ENCODE measurements around the gene CDKN2AIPNL.
"Not testable (repeated sequence)": the region's sequence is repeated elsewhere in the genome, so short reads cannot be mapped to it uniquely, and the experiment has no call there.

Gene CDKN2AIPNL

DNA sequence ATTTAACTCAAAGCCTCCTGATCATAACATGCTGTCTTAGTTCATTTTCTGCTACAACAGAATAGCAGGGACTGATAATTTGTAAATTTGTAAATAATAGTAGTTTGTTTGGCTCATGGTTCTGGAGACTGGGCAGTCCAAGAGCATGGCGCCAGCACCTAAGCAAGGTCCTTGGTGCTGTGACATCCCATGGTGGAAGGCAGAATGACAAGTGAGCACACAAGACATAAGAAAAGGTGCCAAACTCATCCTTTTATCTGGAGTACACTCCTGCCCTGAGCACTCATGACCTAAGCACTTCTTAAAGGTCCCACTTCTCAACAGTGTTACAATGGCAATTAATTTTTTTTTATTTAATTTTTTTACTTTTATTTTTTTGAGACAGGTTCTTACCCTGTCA lies 24.2 kb downstream of the CDKN2AIPNL start:
- ATAC-seq (ENCODE audit: insufficient read depth, low read depth) (no peak), DNase-seq (no peak)
- peaks cover 13% of the 10 kb centered on the region; the same call in 1 of the 2 replicates for H3K79me2 ChIP-seq (ENCODE audit: insufficient read depth, low read length)
- H3K27ac ChIP-seq (ENCODE audit: low read length), result no peak overlapping the region
- no peak overlapping the region for H3K4me2 ChIP-seq (ENCODE audit: insufficient read depth, low read length)
- H4K20me1 ChIP-seq (ENCODE audit: insufficient read depth, low read length), result peaks cover 3% of the 10 kb centered on the region; the same call in 1 of the 2 replicates
- no peak overlapping the region for H3K4me3 ChIP-seq (ENCODE audit: low read depth in 1 of 2, low read length in 2 of 2)
- H2AFZ ChIP-seq (ENCODE audit: low read depth, low read length), result no peak overlapping the region
- H3K9ac ChIP-seq (ENCODE audit: low read depth, low read length), result no peak overlapping the region
- no peaks in the 10 kb centered on the region for H3K27me3 ChIP-seq (ENCODE audit: insufficient read depth, low read length, poor library complexity)
- H3K9me3 ChIP-seq (ENCODE audit: insufficient read depth, low read length, severe bottlenecking), result no peaks in the 10 kb centered on the region
- no peak for TF ChIP-seq EZH2 (IDR thresholded peaks at IDR 0.05; ENCODE audit: borderline replicate concordance, low read depth, low read length, severe bottlenecking)
- TF ChIP-seq, protein P1, sequence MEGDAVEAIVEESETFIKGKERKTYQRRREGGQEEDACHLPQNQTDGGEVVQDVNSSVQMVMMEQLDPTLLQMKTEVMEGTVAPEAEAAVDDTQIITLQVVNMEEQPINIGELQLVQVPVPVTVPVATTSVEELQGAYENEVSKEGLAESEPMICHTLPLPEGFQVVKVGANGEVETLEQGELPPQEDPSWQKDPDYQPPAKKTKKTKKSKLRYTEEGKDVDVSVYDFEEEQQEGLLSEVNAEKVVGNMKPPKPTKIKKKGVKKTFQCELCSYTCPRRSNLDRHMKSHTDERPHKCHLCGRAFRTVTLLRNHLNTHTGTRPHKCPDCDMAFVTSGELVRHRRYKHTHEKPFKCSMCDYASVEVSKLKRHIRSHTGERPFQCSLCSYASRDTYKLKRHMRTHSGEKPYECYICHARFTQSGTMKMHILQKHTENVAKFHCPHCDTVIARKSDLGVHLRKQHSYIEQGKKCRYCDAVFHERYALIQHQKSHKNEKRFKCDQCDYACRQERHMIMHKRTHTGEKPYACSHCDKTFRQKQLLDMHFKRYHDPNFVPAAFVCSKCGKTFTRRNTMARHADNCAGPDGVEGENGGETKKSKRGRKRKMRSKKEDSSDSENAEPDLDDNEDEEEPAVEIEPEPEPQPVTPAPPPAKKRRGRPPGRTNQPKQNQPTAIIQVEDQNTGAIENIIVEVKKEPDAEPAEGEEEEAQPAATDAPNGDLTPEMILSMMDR (IDR thresholded peaks at IDR 0.05; ENCODE audit: borderline replicate concordance, extremely low read depth, low read length, poor library complexity, severe bottlenecking), result no peak
- H3K36me3 ChIP-seq (ENCODE audit: insufficient read depth, low read length), result peaks cover 77% of the 10 kb centered on the region
- H3K4me1 ChIP-seq (ENCODE audit: insufficient read depth, low read length), result no peaks in the 10 kb centered on the region

DNA sequence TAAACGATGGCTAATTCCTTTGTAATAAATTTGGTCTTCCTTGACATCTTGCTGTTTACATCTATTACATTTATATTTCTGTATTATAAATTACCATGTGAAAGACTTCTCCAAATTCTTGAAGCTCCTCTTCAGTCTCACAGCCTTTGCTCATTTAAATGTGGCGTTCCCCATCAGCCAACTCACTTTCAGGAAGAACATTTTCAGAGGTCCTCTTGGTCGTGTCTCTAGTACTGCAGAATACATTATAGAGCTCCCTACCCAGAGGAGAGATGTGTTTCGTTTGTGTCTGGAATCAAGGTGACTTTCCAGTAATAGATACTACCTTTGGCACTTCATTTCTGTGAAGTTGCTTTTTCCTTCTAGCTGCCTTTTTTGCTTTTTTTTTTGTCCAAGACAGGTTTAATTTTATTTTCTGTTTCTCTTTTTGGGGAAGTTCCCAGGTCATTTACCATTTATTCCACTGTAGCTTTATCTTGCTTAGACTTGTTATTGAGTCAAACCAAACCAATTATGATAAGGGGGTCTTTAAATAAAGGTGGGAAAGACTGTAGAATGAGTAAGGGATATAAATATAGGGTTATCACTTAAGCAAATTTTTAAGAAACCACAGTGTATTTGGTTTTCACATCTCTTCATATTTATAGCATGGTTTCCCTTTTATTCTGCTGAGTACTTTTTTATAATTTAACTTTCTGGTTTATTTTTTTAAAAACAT lies 27.5 kb downstream of the CDKN2AIPNL start:
- peaks cover 3% of the 10 kb centered on the region; the same call in 1 of the 2 replicates for H4K20me1 ChIP-seq (ENCODE audit: insufficient read depth, low read length)
- H3K27ac ChIP-seq (ENCODE audit: low read length), result no peak overlapping the region
- ATAC-seq (ENCODE audit: insufficient read depth, low read depth), result no peak
- H3K36me3 ChIP-seq (ENCODE audit: insufficient read depth, low read length), result peaks cover 72% of the 10 kb centered on the region
- H3K4me1 ChIP-seq (ENCODE audit: insufficient read depth, low read length), result no peaks in the 10 kb centered on the region
- H3K4me3 ChIP-seq (ENCODE audit: low read depth in 1 of 2, low read length in 2 of 2), result no peak overlapping the region
- no peak for DNase-seq
- TF ChIP-seq, protein P1 (IDR thresholded peaks at IDR 0.05; ENCODE audit: borderline replicate concordance, extremely low read depth, low read length, poor library complexity, severe bottlenecking), result no peak
- H2AFZ ChIP-seq (ENCODE audit: low read depth, low read length), result no peak overlapping the region
- H3K9me3 ChIP-seq (ENCODE audit: insufficient read depth, low read length, severe bottlenecking), result no peaks in the 10 kb centered on the region
- peaks cover 32% of the 10 kb centered on the region for H3K79me2 ChIP-seq (ENCODE audit: insufficient read depth, low read length)
- H3K27me3 ChIP-seq (ENCODE audit: insufficient read depth, low read length, poor library complexity), result no peaks in the 10 kb centered on the region
- no peak overlapping the region for H3K9ac ChIP-seq (ENCODE audit: low read depth, low read length)
- H3K4me2 ChIP-seq (ENCODE audit: insufficient read depth, low read length), result no peak overlapping the region

DNA sequence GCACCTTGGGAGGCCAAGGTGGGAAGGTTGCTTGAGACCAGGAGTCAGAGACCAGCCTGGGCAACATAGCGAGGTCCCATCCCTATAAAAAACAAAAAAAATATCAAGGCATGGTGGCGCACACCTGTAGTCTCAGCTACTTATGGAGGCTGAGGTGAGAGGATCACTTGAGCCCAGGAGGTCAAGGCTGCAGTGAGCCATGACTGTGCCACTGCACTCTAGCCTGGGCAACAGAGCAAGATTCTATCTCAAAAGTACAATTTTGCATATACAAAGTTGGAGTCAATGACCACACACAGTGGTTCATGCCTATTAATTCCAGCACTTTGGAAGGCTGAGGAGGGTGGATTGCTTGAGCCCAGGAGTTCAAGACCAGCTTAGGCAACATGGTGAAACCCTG lies 29.5 kb downstream of the CDKN2AIPNL start:
- DNase-seq; H3K9ac ChIP-seq (ENCODE audit: low read depth, low read length); ATAC-seq (ENCODE audit: insufficient read depth, low read depth); H3K27ac ChIP-seq (ENCODE audit: low read length); H3K4me3 ChIP-seq (ENCODE audit: low read depth in 1 of 2, low read length in 2 of 2); H4K20me1 ChIP-seq (ENCODE audit: insufficient read depth, low read length); H2AFZ ChIP-seq (ENCODE audit: low read depth, low read length); H3K4me2 ChIP-seq (ENCODE audit: insufficient read depth, low read length); H3K4me1 ChIP-seq (ENCODE audit: insufficient read depth, low read length); H3K9me3 ChIP-seq (ENCODE audit: insufficient read depth, low read length, severe bottlenecking); H3K27me3 ChIP-seq (ENCODE audit: insufficient read depth, low read length, poor library complexity): not testable (repeated sequence)
- peaks cover 73% of the 10 kb centered on the region for H3K36me3 ChIP-seq (ENCODE audit: insufficient read depth, low read length)
- H3K79me2 ChIP-seq (ENCODE audit: insufficient read depth, low read length), result peaks cover 48% of the 10 kb centered on the region

DNA sequence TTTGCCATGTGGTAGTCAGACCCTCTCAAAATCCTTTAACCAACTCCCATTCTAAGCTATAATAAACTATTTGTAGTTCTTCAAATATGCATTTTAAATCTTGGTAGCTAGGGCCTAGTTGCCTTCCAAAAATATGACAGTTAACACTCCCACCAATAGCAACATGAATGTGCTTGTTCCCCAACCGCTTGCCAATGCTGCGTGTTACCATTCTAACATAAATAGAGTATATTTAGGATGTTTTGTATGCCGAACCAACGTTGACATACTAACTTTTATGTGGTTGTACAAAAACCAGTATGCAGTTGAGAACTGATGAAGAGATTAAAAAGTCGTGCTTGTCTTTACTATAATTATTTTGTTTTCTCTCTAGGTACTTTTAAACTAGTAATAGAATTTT lies 31.3 kb downstream of the CDKN2AIPNL start:
- Histone ChIP-seq H4K20me1 (ENCODE audit: insufficient read depth, low read length) (peaks cover 15% of the 10 kb centered on the region), H3K4me3 (ENCODE audit: low read depth in 1 of 2, low read length in 2 of 2) (no peak overlapping the region), H3K4me1 (ENCODE audit: insufficient read depth, low read length) (no peaks in the 10 kb centered on the region), H3K9ac (ENCODE audit: low read depth, low read length) (no peak overlapping the region), H2AFZ (ENCODE audit: low read depth, low read length) (no peak overlapping the region), H3K4me2 (ENCODE audit: insufficient read depth, low read length) (no peak overlapping the region), H3K27ac (ENCODE audit: low read length) (no peak overlapping the region), H3K9me3 (ENCODE audit: insufficient read depth, low read length, severe bottlenecking) (no peaks in the 10 kb centered on the region), H3K79me2 (ENCODE audit: insufficient read depth, low read length) (peaks cover 65% of the 10 kb centered on the region), H3K27me3 (ENCODE audit: insufficient read depth, low read length, poor library complexity) (no peaks in the 10 kb centered on the region), H3K36me3 (ENCODE audit: insufficient read depth, low read length) (peaks cover 81% of the 10 kb centered on the region)
- peak; percentile 66; the same call in 2 of the 3 replicates for ATAC-seq (ENCODE audit: insufficient read depth, low read depth)
- DNase-seq, result no peak
- no peak for TF ChIP-seq EZH2 (IDR thresholded peaks at IDR 0.05; ENCODE audit: borderline replicate concordance, low read depth, low read length, severe bottlenecking)
- TF ChIP-seq, protein P1 (IDR thresholded peaks at IDR 0.05; ENCODE audit: borderline replicate concordance, extremely low read depth, low read length, poor library complexity, severe bottlenecking), result no peak

All from DND-41 (cell line).